ENCODE data around the gene DICER1. TPM values are rescaled to one million over a fixed set of nuclear protein-coding genes. Genes with fewer than 3 reads are reported as not detected.

The DICER1 gene
- total and polyA plus RNA-seq, 8 donors: 5.7 to 37.8 (median 24.6) TPM

DNA sequence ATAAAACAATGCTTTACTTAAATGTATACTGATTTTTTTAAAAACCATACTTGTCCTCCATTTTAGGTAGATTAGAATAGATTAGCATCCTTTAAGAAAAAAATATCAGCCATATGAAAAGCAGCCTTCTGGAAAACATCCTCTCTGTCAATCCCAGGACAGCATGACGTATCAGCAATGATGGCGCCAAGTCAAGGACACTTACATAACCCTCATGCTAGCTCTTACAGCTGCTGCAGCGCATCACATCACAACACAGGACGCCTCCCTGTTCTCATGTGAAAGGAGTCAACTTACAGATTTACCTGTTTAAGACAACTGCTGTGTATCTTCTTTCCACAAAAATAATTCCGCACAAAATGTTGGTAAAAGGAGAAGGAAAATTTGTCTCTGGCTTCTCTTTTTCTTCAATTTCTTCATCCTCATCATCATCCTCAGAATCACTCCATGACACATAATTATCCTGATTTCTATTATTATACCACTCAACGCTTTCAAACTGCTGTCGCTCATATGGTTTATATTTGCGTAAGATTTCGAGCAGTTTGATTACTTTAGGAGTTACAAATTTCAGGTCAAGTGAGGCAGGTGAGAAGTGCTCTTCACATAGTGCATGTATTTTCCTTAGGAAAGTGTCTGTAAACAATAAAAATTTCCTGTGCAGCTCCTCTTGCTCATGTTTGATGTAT, 33.3 kb downstream of the DICER1 start:
- ATAC-seq: no peak
- TF ChIP-seq, protein P1, sequence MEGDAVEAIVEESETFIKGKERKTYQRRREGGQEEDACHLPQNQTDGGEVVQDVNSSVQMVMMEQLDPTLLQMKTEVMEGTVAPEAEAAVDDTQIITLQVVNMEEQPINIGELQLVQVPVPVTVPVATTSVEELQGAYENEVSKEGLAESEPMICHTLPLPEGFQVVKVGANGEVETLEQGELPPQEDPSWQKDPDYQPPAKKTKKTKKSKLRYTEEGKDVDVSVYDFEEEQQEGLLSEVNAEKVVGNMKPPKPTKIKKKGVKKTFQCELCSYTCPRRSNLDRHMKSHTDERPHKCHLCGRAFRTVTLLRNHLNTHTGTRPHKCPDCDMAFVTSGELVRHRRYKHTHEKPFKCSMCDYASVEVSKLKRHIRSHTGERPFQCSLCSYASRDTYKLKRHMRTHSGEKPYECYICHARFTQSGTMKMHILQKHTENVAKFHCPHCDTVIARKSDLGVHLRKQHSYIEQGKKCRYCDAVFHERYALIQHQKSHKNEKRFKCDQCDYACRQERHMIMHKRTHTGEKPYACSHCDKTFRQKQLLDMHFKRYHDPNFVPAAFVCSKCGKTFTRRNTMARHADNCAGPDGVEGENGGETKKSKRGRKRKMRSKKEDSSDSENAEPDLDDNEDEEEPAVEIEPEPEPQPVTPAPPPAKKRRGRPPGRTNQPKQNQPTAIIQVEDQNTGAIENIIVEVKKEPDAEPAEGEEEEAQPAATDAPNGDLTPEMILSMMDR (IDR thresholded peaks at IDR 0.05): no peak
- H3K27ac ChIP-seq: no peak overlapping the region
- no peak for DNase-seq
- peaks cover 15 to 24% (median 22%) of the 10 kb centered on the region in 3 donors for H3K4me1 ChIP-seq
- no peaks in the 10 kb centered on the region for H3K9me3 ChIP-seq
- intact Hi-C loops (cut with DNase I): no loop called here
- peaks cover 0 to 21% (median 7%) of the 10 kb centered on the region in 3 donors for H3K36me3 ChIP-seq
- WGBS, 2 donors: 91 to 92% methylated on average over 9 of the region's 9 CpGs
- no peaks in the 10 kb centered on the region for H3K27me3 ChIP-seq
- no peak overlapping the region for H3K4me3 ChIP-seq
- FAIRE-seq: no peak

DNA sequence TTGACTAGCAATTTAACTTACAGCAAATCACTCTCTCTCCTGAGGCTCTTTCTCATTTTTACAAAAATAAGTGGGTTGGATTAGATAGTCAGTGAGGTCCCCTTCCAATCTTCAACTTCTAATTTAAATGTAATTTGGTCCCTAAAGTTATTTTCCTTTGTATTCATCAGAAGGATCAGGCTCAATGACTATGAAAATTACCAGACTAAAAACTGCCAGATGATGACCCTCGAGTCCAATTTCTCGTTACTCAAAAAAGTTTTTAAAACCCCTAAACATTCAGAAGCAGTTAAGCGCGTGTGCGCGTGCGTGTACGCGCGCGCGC, 34.7 kb downstream of the DICER1 start:
- WGBS, 2 donors: 96 to 98% methylated on average over 12 of the region's 12 CpGs
- H3K36me3 ChIP-seq: peaks cover 0 to 21% (median 7%) of the 10 kb centered on the region in 3 donors
- no peak for ATAC-seq

DNA sequence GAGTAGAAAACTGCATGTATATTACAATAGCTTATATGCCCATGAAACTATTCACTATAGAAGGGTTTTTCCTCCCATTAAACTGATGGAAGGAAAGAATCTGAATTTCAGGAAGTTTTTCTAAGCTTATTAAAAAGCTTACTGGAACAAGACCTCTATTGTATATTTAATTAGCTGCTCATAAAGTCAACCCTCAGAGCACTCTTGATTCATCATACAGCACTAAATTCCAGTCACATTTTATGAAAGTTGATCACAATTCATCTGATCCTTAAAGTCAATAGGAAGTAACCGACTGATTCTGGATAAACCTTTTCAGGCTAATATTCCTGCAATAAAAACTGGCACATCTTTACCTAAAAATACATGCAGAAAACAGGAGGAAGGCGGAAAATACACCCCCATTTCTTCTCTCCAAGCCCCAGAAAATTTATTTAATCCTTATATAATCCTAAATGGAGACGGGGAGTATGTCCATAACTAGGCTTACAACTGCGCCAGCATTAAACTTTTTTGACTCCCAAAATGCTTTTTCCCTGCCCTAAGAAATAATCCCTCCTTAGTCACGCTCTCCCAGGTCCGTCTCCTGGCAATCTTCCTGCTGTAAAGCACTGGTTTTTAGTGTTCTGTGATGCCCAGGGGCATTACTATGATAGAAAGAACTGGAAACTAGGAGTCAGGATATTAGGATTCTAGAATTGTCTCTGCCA, 35.3 kb downstream of the DICER1 start:
- FAIRE-seq (no peak), ATAC-seq (no peak), DNase-seq (no peak)
- Histone ChIP-seq H3K36me3 (peaks cover 0 to 21% (median 7%) of the 10 kb centered on the region in 3 donors), H3K27ac (no peak overlapping the region), H3K4me1 (peaks cover 0 to 4% (median 3%) of the 10 kb centered on the region in 3 donors), H3K4me3 (no peak overlapping the region), H3K9me3 (no peaks in the 10 kb centered on the region), H3K27me3 (no peaks in the 10 kb centered on the region)
- 93 to 95% methylated on average over 6 of the region's 6 CpGs for WGBS, 2 donors
- intact Hi-C loops (cut with DNase I): no loop called here
- TF ChIP-seq, protein P1 (IDR thresholded peaks at IDR 0.05): no peak

More for the DNA sequence above, 34.7 kb downstream of the DICER1 start:
- TF ChIP-seq, protein P1 (IDR thresholded peaks at IDR 0.05): no peak
- H3K4me1 ChIP-seq: peaks cover 3 to 9% (median 9%) of the 10 kb centered on the region in 3 donors
- no peak overlapping the region for H3K27ac ChIP-seq
- intact Hi-C loops (cut with DNase I): no loop called here
- FAIRE-seq: no peak
- H3K4me3 ChIP-seq: no peak overlapping the region
- H3K27me3 ChIP-seq: no peaks in the 10 kb centered on the region
- H3K9me3 ChIP-seq: no peaks in the 10 kb centered on the region
- no peak for DNase-seq

DNA sequence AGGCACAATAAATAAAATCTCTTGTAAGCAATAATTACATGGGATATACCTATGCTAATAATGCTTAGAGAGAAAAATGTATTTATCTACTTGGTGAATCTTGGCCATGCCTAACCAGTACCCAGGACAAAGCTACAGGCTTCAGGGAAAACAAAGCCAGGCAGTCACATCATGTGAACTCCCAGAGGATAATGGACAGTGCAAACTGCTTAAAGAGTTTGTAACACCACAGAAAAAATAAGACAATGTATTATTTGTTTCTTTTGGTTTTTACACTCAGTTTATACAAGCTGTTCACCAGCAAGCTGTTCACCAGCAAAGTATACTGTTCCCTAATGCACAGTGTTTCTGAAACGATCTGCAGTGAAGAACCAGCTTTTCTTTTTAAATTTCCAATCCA, 38.0 kb downstream of the DICER1 start:
- intact Hi-C loops (cut with DNase I): no loop called here
- Histone ChIP-seq H3K4me1 (no peaks in the 10 kb centered on the region), H3K36me3 (peaks cover 0 to 10% (median 7%) of the 10 kb centered on the region in 3 donors), H3K27ac (no peak overlapping the region), H3K9me3 (no peaks in the 10 kb centered on the region), H3K27me3 (no peaks in the 10 kb centered on the region), H3K4me3 (no peak overlapping the region)
- DNase-seq: no peak
- no peak for ATAC-seq
- FAIRE-seq: no peak
- TF ChIP-seq, protein P1 (IDR thresholded peaks at IDR 0.05): no peak
- 66 to 69% methylated on average over 1 of the region's 1 CpG for WGBS, 2 donors
